ENCODE data around the gene PLEKHG3. TPM values are rescaled to one million over a fixed set of nuclear protein-coding genes. Genes with fewer than 3 reads are reported as not detected.

PLEKHG3 gene
- total and polyA plus RNA-seq, 9 donors = 17.6 to 34.3 (median 26.9) TPM

DNA sequence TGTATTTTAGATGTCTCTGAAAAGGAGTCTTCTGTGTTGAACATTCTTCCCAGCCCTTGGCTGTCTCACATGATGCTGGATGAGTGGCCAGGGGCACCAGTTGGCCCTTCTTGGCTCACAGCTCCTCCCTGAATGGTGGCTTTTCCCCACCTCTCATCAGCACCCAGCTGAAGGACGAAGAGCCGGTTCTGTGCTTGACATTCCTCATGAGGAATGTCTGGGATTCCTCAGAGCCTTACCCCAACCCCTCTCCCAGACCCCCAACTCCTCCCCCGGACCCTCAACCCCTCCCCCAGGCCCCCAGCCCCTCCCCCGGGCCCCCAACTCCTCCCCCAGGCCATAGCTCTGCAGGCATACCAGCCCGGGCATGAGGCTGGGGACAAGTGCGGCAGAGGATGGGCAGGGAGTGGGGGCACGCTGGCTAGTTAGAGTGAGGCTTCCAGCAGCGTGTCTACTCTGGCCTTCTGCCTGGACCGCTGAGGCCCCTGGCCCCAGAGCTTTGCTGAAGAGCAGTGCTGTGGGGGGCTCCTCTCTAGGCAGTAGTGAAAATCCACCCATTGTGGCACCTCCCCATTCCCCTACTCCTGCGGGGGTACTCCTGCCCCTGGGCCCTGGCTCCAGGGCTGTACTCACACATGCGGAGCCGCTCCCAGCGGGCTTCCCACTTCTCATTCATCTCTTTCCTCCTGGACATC, 64.3 kb downstream of the PLEKHG3 start:
- Histone ChIP-seq H3K36me3 (ENCODE audit: control insufficient read depth, insufficient read depth, low read length) (peaks cover 57% of the 10 kb centered on the region), H3K27me3 (ENCODE audit: control insufficient read depth, insufficient read depth, low read length) (peaks cover 4% of the 10 kb centered on the region), H3K4me1 (ENCODE audit: control insufficient read depth, insufficient read depth, low read length) (peaks cover 19% of the 10 kb centered on the region), H3K27ac (ENCODE audit: low read length) (no peak overlapping the region), H3K4me3 (ENCODE audit: low read length) (no peak overlapping the region), H3K9me3 (replicated peaks; ENCODE audit: control insufficient read depth, low read depth, low read length) (no peaks in the 10 kb centered on the region)
- no peak for DNase-seq
- WGBS (ENCODE audit: insufficient coverage) = 28% methylated on average over 5 of the region's 13 CpGs

GRCh38 chr14:64769096-64770020, 65.1 kb downstream of the PLEKHG3 start:
- Histone ChIP-seq H3K27me3 (ENCODE audit: control insufficient read depth, insufficient read depth, low read length) (no peaks in the 10 kb centered on the region), H3K36me3 (ENCODE audit: control insufficient read depth, insufficient read depth, low read length) (peaks cover 60% of the 10 kb centered on the region), H3K27ac (ENCODE audit: low read length) (no peak overlapping the region), H3K4me1 (ENCODE audit: control insufficient read depth, insufficient read depth, low read length) (peaks cover 11% of the 10 kb centered on the region), H3K9me3 (replicated peaks; ENCODE audit: control insufficient read depth, low read depth, low read length) (no peaks in the 10 kb centered on the region), H3K4me3 (ENCODE audit: low read length) (no peak overlapping the region)
- WGBS (ENCODE audit: insufficient coverage) = 78% methylated on average over 9 of the region's 17 CpGs
- DNase-seq = no peak

DNA sequence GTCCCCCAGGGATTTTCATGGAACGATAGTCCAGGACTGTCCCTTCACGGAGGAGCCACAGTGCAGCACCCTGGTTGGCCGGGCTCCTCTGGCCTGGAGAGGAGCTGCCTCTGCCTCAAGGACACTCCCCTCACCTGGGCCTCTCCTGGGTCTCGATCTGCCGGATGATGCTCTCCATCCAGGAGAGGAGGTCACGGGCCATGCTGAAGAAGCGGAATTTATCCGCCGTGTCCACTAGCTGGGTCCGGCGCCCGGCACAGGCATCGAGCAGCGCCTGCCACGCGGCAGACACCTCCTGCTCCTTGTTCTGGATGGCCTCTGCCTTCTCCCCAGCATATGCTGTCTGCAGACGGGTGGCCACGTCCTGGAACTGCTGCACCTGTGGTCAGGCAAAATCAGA, 66.5 kb downstream of the PLEKHG3 start:
- no peak overlapping the region for H3K4me3 ChIP-seq (ENCODE audit: low read length)
- peaks cover 61% of the 10 kb centered on the region for H3K36me3 ChIP-seq (ENCODE audit: control insufficient read depth, insufficient read depth, low read length)
- 84% methylated on average over 18 of the region's 18 CpGs for WGBS (ENCODE audit: insufficient coverage)
- H3K9me3 ChIP-seq (replicated peaks; ENCODE audit: control insufficient read depth, low read depth, low read length) = no peaks in the 10 kb centered on the region
- DNase-seq = no peak
- no peak overlapping the region for H3K27ac ChIP-seq (ENCODE audit: low read length)
- no peaks in the 10 kb centered on the region for H3K27me3 ChIP-seq (ENCODE audit: control insufficient read depth, insufficient read depth, low read length)
- H3K4me1 ChIP-seq (ENCODE audit: control insufficient read depth, insufficient read depth, low read length) = peaks cover 8% of the 10 kb centered on the region

DNA sequence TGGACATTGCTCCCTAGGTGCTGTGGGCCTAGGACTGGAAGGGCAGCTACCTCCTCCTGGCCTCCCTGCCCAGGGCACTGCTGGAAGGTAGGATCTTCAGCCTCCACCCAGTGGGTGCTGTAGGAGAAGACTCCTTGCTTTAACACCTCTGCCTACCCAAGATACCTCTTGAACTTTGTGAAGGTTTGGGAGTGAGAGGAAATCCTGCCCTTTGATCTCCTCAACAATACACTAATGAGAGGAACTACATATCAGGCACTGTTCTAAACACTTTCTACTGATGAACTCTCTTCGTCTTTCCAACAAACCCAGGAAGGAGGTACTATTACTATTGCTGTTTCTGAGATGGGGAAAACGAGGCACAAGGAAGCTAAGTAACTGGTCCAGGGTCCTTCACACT, 66.9 kb downstream of the PLEKHG3 start:
- peaks cover 61% of the 10 kb centered on the region for H3K36me3 ChIP-seq (ENCODE audit: control insufficient read depth, insufficient read depth, low read length)

GRCh38 chr14:64772397-64772950, 68.2 kb downstream of the PLEKHG3 start:
- H3K27ac ChIP-seq (ENCODE audit: low read length) = no peak overlapping the region
- H3K4me3 ChIP-seq (ENCODE audit: low read length) = no peak overlapping the region
- DNase-seq = no peak
- peaks cover 10% of the 10 kb centered on the region for H3K4me1 ChIP-seq (ENCODE audit: control insufficient read depth, insufficient read depth, low read length)
- H3K9me3 ChIP-seq (replicated peaks; ENCODE audit: control insufficient read depth, low read depth, low read length) = no peaks in the 10 kb centered on the region
- no peaks in the 10 kb centered on the region for H3K27me3 ChIP-seq (ENCODE audit: control insufficient read depth, insufficient read depth, low read length)
- 86% methylated on average over 36 of the region's 36 CpGs for WGBS (ENCODE audit: insufficient coverage)
- peaks cover 71% of the 10 kb centered on the region for H3K36me3 ChIP-seq (ENCODE audit: control insufficient read depth, insufficient read depth, low read length)

More for the DNA sequence above, 66.9 kb downstream of the PLEKHG3 start:
- Histone ChIP-seq H3K27ac (ENCODE audit: low read length) (no peak overlapping the region), H3K4me1 (ENCODE audit: control insufficient read depth, insufficient read depth, low read length) (peaks cover 8% of the 10 kb centered on the region), H3K9me3 (replicated peaks; ENCODE audit: control insufficient read depth, low read depth, low read length) (no peaks in the 10 kb centered on the region), H3K4me3 (ENCODE audit: low read length) (no peak overlapping the region), H3K27me3 (ENCODE audit: control insufficient read depth, insufficient read depth, low read length) (no peaks in the 10 kb centered on the region)
- 60% methylated on average over 1 of the region's 2 CpGs for WGBS (ENCODE audit: insufficient coverage)
- DNase-seq = no peak

- Histone ChIP-seq H3K9me3 (replicated peaks; ENCODE audit: control insufficient read depth, low read depth, low read length) (no peaks in the 10 kb centered on the region), H3K4me1 (ENCODE audit: control insufficient read depth, insufficient read depth, low read length) (peaks cover 16% of the 10 kb centered on the region), H3K27ac (ENCODE audit: low read length) (no peak overlapping the region), H3K4me3 (ENCODE audit: low read length) (no peak overlapping the region), H3K27me3 (ENCODE audit: control insufficient read depth, insufficient read depth, low read length) (no peaks in the 10 kb centered on the region), H3K36me3 (ENCODE audit: control insufficient read depth, insufficient read depth, low read length) (peaks cover 74% of the 10 kb centered on the region)
- WGBS (ENCODE audit: insufficient coverage) = 92% methylated on average over 16 of the region's 18 CpGs
- no peak for DNase-seq
These were observed 68.8 kb downstream of the PLEKHG3 start for GRCh38 chr14:64773046-64773445.

DNA sequence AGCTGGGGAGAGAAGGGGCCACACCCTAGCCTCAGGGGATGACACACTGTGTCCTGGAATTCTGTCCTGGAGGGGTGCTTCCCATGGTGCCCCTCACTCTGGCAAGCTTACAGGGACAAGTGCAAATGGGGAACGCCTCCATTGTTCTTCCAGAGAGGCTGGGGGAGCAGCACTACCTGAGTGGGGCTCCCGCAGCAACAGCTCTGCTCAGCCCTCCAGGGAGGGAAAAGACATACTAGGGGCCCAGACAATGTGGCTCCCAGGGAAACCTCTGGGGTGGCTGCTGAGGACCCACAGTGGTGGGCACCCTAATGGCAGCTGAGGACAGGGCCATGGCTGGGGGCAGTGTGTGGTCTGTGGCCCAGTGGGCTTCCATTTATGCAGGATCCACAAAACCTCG, 69.4 kb downstream of the PLEKHG3 start:
- peaks cover 20% of the 10 kb centered on the region for H3K4me1 ChIP-seq (ENCODE audit: control insufficient read depth, insufficient read depth, low read length)
- 83% methylated on average over 3 of the region's 3 CpGs for WGBS (ENCODE audit: insufficient coverage)
- DNase-seq = no peak
- no peaks in the 10 kb centered on the region for H3K9me3 ChIP-seq (replicated peaks; ENCODE audit: control insufficient read depth, low read depth, low read length)
- peaks cover 76% of the 10 kb centered on the region for H3K36me3 ChIP-seq (ENCODE audit: control insufficient read depth, insufficient read depth, low read length)
- H3K4me3 ChIP-seq (ENCODE audit: low read length) = no peak overlapping the region
- H3K27ac ChIP-seq (ENCODE audit: low read length) = no peak overlapping the region
- H3K27me3 ChIP-seq (ENCODE audit: control insufficient read depth, insufficient read depth, low read length) = no peaks in the 10 kb centered on the region

DNA sequence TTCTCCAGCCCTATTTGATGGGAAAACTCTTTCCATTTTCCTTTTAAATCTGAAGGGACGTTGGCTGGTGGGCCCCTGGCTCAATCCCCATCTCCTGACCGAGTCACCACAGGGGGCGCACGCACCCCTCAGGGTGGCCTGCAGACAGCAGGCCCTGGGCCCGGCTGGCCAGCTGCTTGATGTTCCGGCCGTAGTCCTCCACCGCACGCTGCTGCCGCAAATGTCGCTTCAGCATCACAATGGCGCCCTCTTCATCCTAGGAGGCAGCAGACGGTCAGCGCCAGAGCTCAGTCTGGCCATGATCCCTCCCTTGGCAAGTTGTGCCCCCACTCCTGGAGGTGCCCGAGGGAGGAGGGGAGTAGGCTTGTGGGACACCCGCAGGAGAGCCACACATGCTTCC, 70.0 kb downstream of the PLEKHG3 start:
- Histone ChIP-seq H3K4me1 (ENCODE audit: control insufficient read depth, insufficient read depth, low read length) (peaks cover 18% of the 10 kb centered on the region), H3K4me3 (ENCODE audit: low read length) (no peak overlapping the region), H3K27me3 (ENCODE audit: control insufficient read depth, insufficient read depth, low read length) (no peaks in the 10 kb centered on the region), H3K27ac (ENCODE audit: low read length) (no peak overlapping the region), H3K9me3 (replicated peaks; ENCODE audit: control insufficient read depth, low read depth, low read length) (no peaks in the 10 kb centered on the region), H3K36me3 (ENCODE audit: control insufficient read depth, insufficient read depth, low read length) (peaks cover 72% of the 10 kb centered on the region)
- WGBS (ENCODE audit: insufficient coverage) = 84% methylated on average over 13 of the region's 16 CpGs
- no peak for DNase-seq

- Histone ChIP-seq H3K27ac (ENCODE audit: low read length) (no peak overlapping the region), H3K9me3 (replicated peaks; ENCODE audit: control insufficient read depth, low read depth, low read length) (no peaks in the 10 kb centered on the region), H3K27me3 (ENCODE audit: control insufficient read depth, insufficient read depth, low read length) (no peaks in the 10 kb centered on the region), H3K4me3 (ENCODE audit: low read length) (no peak overlapping the region), H3K4me1 (ENCODE audit: control insufficient read depth, insufficient read depth, low read length) (peaks cover 23% of the 10 kb centered on the region), H3K36me3 (ENCODE audit: control insufficient read depth, insufficient read depth, low read length) (peaks cover 66% of the 10 kb centered on the region)
- DNase-seq = no peak
- 92% methylated on average over 24 of the region's 25 CpGs for WGBS (ENCODE audit: insufficient coverage)
These were observed 71.0 kb downstream of the PLEKHG3 start for GRCh38 chr14:64775081-64775777.

DNA sequence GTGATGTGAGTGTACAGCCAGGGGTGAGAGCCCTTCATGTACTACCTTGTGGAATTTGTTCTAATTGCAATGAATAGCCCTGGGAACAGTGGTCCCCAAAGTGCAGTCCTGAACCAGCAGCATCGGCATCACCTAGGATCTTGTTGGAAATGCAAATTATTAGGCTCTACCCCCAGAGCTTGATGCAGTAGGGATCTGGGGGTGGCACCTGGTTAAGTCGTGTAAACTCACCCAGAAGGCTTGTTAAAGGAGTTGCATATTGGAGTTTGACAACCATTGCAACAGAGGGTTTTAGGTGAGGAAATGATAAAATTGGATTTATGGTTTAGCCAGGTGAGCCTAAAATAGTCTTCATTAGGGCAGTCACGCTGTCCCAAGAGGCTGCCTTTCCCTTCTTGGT, 73.2 kb downstream of the PLEKHG3 start:
- DNase-seq = no peak
- Histone ChIP-seq H3K4me3 (ENCODE audit: low read length) (no peak overlapping the region), H3K9me3 (replicated peaks; ENCODE audit: control insufficient read depth, low read depth, low read length) (no peaks in the 10 kb centered on the region), H3K36me3 (ENCODE audit: control insufficient read depth, insufficient read depth, low read length) (peaks cover 50% of the 10 kb centered on the region), H3K27me3 (ENCODE audit: control insufficient read depth, insufficient read depth, low read length) (no peaks in the 10 kb centered on the region), H3K27ac (ENCODE audit: low read length) (no peak overlapping the region), H3K4me1 (ENCODE audit: control insufficient read depth, insufficient read depth, low read length) (peaks cover 23% of the 10 kb centered on the region)
- WGBS (ENCODE audit: insufficient coverage) = 77% methylated on average over 2 of the region's 3 CpGs
